GM23248 (cell line): Measurements from ENCODE around the gene GSTO2.

Source experiments
- EZH2 ChIP-seq: fragments of 200-600 bp; sonication (generic); IDR thresholded peaks from 2 replicates; pipeline ENCODE4 v1.6.1; 2018; ENCODE audit warnings: antibody characterized with exemption, mild to moderate bottlenecking; ENCODE audit not compliant: insufficient read depth, poor library complexity, severe bottlenecking
- EZH2phosphoT487 ChIP-seq: fragments of 200-600 bp; sonication (generic); IDR thresholded peaks from 2 replicates; pipeline ENCODE4 v1.6.1; 2018; ENCODE audit warnings: antibody characterized with exemption, moderate library complexity, mild to moderate bottlenecking, low read depth; ENCODE audit not compliant: insufficient read depth

GRCh38 chr10:104350127-104350635, 81.2 kb downstream of the GSTO2 start:
- no peak for TF ChIP-seq EZH2phosphoT487
- no peak for TF ChIP-seq EZH2
